GM12875 (cell line): ENCODE results near the gene IP6K1.

Experiments used
- H3K4me3 ChIP-seq: one replicate; pipeline ENCODE4 v1.5.1; 2011; ENCODE audit warnings: low read depth, low read length, control low read depth
- TF ChIP-seq, protein P1 (sequence below): IDR thresholded peaks from 2 replicates; pipeline ENCODE4 v1.5.1; 2011; ENCODE audit warnings: low read depth, mild to moderate bottlenecking, control low read depth, inconsistent platforms, low read length, moderate library complexity, borderline replicate concordance; ENCODE audit not compliant: insufficient read depth

Gene IP6K1

GRCh38 chr3:49717211-49717958, 69.0 kb downstream of the IP6K1 start:
- TF ChIP-seq, protein P1, sequence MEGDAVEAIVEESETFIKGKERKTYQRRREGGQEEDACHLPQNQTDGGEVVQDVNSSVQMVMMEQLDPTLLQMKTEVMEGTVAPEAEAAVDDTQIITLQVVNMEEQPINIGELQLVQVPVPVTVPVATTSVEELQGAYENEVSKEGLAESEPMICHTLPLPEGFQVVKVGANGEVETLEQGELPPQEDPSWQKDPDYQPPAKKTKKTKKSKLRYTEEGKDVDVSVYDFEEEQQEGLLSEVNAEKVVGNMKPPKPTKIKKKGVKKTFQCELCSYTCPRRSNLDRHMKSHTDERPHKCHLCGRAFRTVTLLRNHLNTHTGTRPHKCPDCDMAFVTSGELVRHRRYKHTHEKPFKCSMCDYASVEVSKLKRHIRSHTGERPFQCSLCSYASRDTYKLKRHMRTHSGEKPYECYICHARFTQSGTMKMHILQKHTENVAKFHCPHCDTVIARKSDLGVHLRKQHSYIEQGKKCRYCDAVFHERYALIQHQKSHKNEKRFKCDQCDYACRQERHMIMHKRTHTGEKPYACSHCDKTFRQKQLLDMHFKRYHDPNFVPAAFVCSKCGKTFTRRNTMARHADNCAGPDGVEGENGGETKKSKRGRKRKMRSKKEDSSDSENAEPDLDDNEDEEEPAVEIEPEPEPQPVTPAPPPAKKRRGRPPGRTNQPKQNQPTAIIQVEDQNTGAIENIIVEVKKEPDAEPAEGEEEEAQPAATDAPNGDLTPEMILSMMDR, result no peak

DNA sequence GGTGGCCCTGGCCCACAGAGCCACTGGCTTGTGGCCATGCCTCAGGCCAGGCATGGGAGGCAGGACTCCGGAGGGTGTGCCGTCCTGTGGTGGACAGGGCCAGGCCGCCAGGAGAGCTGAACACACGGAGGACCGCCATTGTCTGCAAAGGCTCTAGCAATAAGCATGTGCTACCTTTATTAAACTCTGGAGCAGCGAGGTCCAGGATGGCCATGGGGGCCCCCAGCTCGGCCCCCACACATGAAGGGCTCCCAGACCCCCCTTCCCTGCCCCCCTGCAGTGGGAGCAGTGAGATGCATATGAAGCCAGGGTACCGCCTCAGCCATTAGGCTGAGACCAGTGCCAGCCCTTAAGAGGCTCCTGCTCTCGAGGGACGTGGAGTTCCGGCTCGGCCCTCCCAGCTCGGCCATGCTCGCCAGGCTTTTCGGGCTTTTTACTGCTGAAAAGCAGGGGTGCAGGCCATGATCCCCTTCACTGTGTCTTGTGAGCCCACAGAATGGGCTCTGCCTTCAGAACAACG, 69.6 kb downstream of the IP6K1 start:
- no peak overlapping the region for H3K4me3 ChIP-seq
- TF ChIP-seq, protein P1, result no peak

More at GRCh38 chr3:49717211-49717958, 69.0 kb downstream of the IP6K1 start:
- no peak overlapping the region for H3K4me3 ChIP-seq

GRCh38 chr3:49716169-49716568, 70.2 kb downstream of the IP6K1 start:
- H3K4me3 ChIP-seq, result no peak overlapping the region
- TF ChIP-seq, protein P1, result no peak

DNA sequence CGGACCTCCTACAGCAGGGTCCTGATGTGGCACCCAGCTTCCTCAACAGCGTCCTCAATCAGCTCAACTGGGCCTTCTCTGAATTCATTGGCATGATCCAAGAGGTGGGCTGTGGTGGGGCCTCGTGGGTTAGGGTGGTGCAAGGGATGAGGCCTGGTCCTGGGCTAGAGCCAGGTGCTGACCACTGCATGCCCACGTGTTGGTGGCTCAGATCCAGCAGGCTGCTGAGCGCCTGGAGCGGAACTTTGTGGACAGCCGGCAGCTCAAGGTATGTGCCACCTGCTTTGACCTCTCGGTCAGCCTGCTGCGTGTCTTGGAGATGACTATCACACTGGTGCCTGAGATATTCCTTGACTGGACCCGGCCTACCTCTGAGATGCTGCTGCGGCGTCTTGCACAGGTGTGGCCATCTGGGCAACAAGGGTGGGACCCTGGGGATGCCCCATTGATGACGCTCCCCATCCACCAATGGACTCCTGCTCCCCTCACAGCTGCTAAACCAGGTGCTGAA, 70.7 kb downstream of the IP6K1 start:
- H3K4me3 ChIP-seq, result no peak overlapping the region
- TF ChIP-seq, protein P1, result no peak

- no peak overlapping the region for H3K4me3 ChIP-seq
- TF ChIP-seq, protein P1, result no peak
Observed at GRCh38 chr3:49714728-49715550, 71.4 kb downstream of the IP6K1 start.

- H3K4me3 ChIP-seq, result no peak overlapping the region
- TF ChIP-seq, protein P1, result no peak
Observed at GRCh38 chr3:49713336-49714105, 72.8 kb downstream of the IP6K1 start.
